ENCODE results near the gene MYO16. TPM values are rescaled to one million over a fixed set of nuclear protein-coding genes. Genes with fewer than 3 reads are reported as not detected.

The MYO16 gene
- total and polyA plus RNA-seq, 9 donors = under 0.01 to 0.37 (median 0.16) TPM; not detected in 2

DNA sequence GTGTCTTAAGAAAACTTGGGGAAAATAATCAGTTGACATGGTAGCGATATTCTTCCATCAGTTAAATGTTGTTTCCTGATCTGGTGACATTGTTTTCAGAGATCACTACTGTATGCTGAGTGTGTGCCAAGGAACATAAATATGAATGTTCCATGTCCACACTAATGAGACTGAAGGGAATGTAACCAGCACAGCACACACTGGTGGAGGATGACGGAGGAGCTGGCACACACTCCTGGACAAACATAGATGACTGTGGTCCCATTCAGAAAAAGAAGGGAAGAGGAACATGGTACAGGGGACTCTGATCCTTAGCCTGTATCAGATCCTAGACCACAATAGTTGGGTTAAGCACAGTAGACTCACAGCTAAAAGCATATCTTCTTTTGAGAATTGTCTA lies 574.8 kb downstream of the MYO16 start:
- intact Hi-C loops (cut with DNase I) = no loop called here
- H3K27me3 ChIP-seq = no peaks in the 10 kb centered on the region
- DNase-seq = no peak
- H3K4me1 ChIP-seq (ENCODE audit: insufficient read depth) = no peaks in the 10 kb centered on the region
- no peaks in the 10 kb centered on the region for H3K9me3 ChIP-seq
- H3K27ac ChIP-seq = no peak overlapping the region
- WGBS, 3 donors = 65 to 80% (median 76%) methylated on average over 2 of the region's 2 CpGs
- TF ChIP-seq, protein P1, sequence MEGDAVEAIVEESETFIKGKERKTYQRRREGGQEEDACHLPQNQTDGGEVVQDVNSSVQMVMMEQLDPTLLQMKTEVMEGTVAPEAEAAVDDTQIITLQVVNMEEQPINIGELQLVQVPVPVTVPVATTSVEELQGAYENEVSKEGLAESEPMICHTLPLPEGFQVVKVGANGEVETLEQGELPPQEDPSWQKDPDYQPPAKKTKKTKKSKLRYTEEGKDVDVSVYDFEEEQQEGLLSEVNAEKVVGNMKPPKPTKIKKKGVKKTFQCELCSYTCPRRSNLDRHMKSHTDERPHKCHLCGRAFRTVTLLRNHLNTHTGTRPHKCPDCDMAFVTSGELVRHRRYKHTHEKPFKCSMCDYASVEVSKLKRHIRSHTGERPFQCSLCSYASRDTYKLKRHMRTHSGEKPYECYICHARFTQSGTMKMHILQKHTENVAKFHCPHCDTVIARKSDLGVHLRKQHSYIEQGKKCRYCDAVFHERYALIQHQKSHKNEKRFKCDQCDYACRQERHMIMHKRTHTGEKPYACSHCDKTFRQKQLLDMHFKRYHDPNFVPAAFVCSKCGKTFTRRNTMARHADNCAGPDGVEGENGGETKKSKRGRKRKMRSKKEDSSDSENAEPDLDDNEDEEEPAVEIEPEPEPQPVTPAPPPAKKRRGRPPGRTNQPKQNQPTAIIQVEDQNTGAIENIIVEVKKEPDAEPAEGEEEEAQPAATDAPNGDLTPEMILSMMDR (IDR thresholded peaks at IDR 0.05) = no peak
- no peak for TF ChIP-seq EP300 (IDR thresholded peaks at IDR 0.05)
- no peak for TF ChIP-seq POLR2A (IDR thresholded peaks at IDR 0.05)
- H3K4me3 ChIP-seq = no peak overlapping the region
- H3K36me3 ChIP-seq = no peaks in the 10 kb centered on the region

DNA sequence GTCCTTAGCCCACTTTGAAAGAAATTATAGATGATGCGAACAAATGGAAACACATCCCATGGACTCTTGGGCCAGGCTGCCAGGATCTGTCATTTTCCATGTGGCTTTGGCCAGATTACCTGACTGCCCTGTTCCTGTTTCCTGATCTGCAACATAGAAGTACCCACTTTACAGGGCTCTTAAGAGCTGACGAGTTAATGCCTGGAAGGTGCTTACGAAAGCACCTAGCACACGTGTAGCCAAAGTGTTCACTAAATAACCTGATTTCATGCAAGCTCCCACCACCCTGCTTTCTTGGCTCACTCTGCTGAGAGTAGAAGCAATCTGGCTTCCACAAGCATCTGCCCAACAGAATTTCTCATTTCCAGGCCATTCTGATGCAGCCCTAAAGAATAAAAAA lies 575.2 kb downstream of the MYO16 start:
- H3K36me3 ChIP-seq = no peaks in the 10 kb centered on the region
- H3K27me3 ChIP-seq = no peaks in the 10 kb centered on the region
- WGBS, 3 donors = 90 to 96% (median 94%) methylated on average over 4 of the region's 4 CpGs
- no peak overlapping the region for H3K27ac ChIP-seq
- H3K4me1 ChIP-seq (ENCODE audit: insufficient read depth) = no peaks in the 10 kb centered on the region
- H3K4me3 ChIP-seq = no peak overlapping the region
- DNase-seq = no peak
- H3K9me3 ChIP-seq = no peaks in the 10 kb centered on the region
- intact Hi-C loops (cut with DNase I) = no loop called here
- TF ChIP-seq EP300 (IDR thresholded peaks at IDR 0.05) = no peak
- no peak for TF ChIP-seq POLR2A (IDR thresholded peaks at IDR 0.05)
- TF ChIP-seq, protein P1 (IDR thresholded peaks at IDR 0.05) = no peak

DNA sequence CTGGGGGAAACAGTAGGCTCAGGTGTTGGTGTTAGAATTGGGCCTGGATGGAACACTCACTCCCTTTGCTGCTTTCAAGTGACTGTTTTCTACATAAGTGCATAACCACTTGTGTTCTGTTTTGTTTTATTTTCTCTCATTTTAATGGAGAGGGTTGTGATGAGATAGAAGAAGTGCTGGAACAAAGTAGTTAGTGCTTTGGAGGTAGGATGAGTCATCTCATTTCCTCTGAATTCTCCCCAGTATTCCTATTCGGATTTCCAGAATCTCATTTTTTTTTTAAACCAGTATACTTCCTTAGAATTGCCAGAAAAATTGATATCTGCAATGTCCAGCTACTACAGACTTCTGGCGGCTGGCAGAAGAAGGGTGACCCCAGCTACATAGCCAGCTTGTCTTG lies 575.9 kb downstream of the MYO16 start:
- intact Hi-C loops (cut with DNase I) = no loop called here
- Histone ChIP-seq H3K36me3 (no peaks in the 10 kb centered on the region), H3K4me3 (no peak overlapping the region), H3K9me3 (no peaks in the 10 kb centered on the region), H3K27me3 (no peaks in the 10 kb centered on the region), H3K27ac (no peak overlapping the region), H3K4me1 (ENCODE audit: insufficient read depth) (no peaks in the 10 kb centered on the region)
- TF ChIP-seq EP300 (IDR thresholded peaks at IDR 0.05) = no peak
- TF ChIP-seq, protein P1 (IDR thresholded peaks at IDR 0.05) = no peak
- no peak for TF ChIP-seq POLR2A (IDR thresholded peaks at IDR 0.05)
- DNase-seq = no peak
- 67 to 73% (median 73%) methylated on average over 2 of the region's 2 CpGs for WGBS, 3 donors

DNA sequence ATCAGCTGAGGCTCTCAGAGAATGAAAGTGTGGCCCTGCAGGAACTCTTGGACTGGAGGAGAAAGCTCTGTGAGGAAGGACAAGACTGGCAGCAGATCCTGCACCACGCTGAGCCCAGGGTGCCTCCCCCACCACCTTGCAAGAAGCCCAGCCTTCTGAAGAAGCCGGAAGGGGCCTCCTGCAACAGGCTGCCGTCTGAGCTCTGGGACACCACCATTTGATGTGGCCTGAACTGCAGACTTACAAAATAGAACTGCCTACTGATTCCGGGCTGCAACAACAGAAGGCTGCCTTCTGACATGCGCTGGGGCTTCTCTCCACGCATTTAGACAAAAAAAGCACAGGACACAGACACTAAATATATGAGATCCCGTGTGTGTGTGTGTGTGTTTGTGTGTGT lies 577.2 kb downstream of the MYO16 start:
- no peak for DNase-seq
- H3K9me3 ChIP-seq = no peaks in the 10 kb centered on the region
- H3K27ac ChIP-seq = no peak overlapping the region
- no peaks in the 10 kb centered on the region for H3K27me3 ChIP-seq
- WGBS, 3 donors = 79 to 85% (median 83%) methylated on average over 7 of the region's 7 CpGs
- H3K4me1 ChIP-seq (ENCODE audit: insufficient read depth) = no peaks in the 10 kb centered on the region
- H3K4me3 ChIP-seq = no peak overlapping the region
- intact Hi-C loops (cut with DNase I) = no loop called here
- no peak for TF ChIP-seq POLR2A (IDR thresholded peaks at IDR 0.05)
- TF ChIP-seq, protein P1 (IDR thresholded peaks at IDR 0.05) = no peak
- TF ChIP-seq EP300 (IDR thresholded peaks at IDR 0.05) = no peak
- no peaks in the 10 kb centered on the region for H3K36me3 ChIP-seq

DNA sequence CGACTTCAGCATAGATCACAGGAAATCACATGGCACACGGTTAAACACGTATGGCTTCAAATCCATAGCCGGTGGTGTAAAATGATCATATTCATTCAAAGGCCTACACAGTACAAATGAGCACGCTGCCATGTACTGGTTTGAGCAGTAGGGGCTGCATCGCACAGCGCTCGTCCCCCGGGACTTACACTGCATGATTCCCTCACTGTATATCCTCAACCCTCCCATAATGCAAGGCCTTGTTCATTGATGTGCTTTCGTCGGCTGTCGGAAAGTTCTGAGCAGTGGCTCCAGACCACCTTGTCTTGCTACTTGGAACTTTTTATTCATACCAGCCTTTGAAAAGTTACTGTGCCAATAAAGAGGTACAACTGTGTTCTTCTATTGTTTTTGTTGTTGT lies 578.2 kb downstream of the MYO16 start:
- Histone ChIP-seq H3K36me3 (no peaks in the 10 kb centered on the region), H3K4me3 (no peak overlapping the region), H3K4me1 (ENCODE audit: insufficient read depth) (no peaks in the 10 kb centered on the region), H3K9me3 (no peaks in the 10 kb centered on the region), H3K27me3 (no peaks in the 10 kb centered on the region), H3K27ac (no peak overlapping the region)
- intact Hi-C loops (cut with DNase I) = no loop called here
- 96 to 97% (median 97%) methylated on average over 12 of the region's 12 CpGs for WGBS, 3 donors
- TF ChIP-seq, protein P1 (IDR thresholded peaks at IDR 0.05) = no peak
- no peak for TF ChIP-seq EP300 (IDR thresholded peaks at IDR 0.05)
- no peak for TF ChIP-seq POLR2A (IDR thresholded peaks at IDR 0.05)
- no peak for DNase-seq

Measured in ovary (tissue), 9 donors.